22Rv1 (cell line): ENCODE measurements around the gene USP27X.

Experiments
- H3K27ac ChIP-seq: fragments of 450-650 bp; 2 replicates; pipeline ENCODE4 v1.5.1; 2017
- ZFX ChIP-seq: fragments of 450-650 bp; IDR thresholded peaks from 2 replicates; pipeline ENCODE4 v1.6.1; 2017; ENCODE audit warnings: antibody characterized with exemption, borderline replicate concordance
- TF ChIP-seq, protein P1 (sequence below): fragments of 450-650 bp; IDR thresholded peaks from 2 replicates; pipeline ENCODE4 v1.5.1; 2017; ENCODE audit warnings: mild to moderate bottlenecking

The USP27X gene

DNA sequence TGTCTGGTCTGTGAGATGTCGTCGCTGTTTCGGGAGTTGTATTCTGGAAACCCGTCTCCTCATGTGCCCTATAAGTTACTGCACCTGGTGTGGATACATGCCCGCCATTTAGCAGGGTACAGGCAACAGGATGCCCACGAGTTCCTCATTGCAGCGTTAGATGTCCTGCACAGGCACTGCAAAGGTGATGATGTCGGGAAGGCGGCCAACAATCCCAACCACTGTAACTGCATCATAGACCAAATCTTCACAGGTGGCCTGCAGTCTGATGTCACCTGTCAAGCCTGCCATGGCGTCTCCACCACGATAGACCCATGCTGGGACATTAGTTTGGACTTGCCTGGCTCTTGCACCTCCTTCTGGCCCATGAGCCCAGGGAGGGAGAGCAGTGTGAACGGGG is 1.4 kb downstream of the USP27X start:
- TF ChIP-seq, protein P1, sequence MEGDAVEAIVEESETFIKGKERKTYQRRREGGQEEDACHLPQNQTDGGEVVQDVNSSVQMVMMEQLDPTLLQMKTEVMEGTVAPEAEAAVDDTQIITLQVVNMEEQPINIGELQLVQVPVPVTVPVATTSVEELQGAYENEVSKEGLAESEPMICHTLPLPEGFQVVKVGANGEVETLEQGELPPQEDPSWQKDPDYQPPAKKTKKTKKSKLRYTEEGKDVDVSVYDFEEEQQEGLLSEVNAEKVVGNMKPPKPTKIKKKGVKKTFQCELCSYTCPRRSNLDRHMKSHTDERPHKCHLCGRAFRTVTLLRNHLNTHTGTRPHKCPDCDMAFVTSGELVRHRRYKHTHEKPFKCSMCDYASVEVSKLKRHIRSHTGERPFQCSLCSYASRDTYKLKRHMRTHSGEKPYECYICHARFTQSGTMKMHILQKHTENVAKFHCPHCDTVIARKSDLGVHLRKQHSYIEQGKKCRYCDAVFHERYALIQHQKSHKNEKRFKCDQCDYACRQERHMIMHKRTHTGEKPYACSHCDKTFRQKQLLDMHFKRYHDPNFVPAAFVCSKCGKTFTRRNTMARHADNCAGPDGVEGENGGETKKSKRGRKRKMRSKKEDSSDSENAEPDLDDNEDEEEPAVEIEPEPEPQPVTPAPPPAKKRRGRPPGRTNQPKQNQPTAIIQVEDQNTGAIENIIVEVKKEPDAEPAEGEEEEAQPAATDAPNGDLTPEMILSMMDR, result no peak
- no peak for TF ChIP-seq ZFX
- no peak overlapping the region for H3K27ac ChIP-seq

DNA sequence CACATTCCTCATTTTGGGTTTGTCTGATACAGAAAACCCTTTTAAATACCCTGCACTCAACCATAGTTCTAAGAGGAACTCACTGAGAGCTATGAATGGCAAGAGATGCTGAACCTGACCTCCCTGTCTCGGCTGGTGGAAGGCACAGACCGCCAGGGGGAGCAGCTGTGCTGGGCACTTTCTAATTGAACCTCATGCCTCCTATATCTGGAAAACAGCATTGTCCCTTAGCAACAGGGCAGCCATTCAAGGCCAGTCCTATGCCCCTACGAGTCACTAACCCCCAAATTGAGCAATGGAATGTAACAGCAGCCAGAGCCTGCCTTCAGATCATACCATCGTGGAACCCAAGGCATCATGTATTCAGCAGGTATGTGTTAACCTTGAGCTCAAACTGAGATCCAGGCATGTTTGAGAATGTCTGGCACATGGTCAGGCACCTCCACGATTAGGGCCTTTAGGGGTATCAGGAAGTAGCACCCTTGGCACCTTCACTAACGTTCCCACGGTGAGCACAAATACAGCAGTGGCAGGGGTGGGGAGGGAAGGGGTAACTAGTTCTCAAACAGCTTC is 5.1 kb downstream of the USP27X start:
- H3K27ac ChIP-seq, result no peak overlapping the region
- TF ChIP-seq, protein P1, result peak; percentile 82
- no peak for TF ChIP-seq ZFX

DNA sequence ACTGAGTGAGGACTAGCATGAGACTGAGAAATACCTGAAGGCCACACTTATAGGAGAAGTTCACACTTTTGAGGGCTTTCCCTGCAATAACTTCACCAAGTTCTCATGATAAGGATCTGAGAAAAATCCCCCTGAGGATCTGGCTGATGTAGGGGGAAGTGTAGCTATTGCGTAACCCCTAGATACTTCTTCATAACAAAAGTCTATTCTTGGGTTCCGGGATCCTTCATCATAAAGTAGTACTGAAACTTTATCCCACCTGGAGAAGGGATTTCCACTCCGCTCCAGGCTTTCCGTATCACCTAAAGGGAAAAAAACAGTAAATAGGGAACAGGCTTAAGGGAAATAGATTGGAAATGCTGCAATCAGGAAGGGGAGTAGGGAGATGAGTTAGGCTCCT is 13.3 kb downstream of the USP27X start:
- TF ChIP-seq, protein P1, result no peak
- no peak for TF ChIP-seq ZFX

DNA sequence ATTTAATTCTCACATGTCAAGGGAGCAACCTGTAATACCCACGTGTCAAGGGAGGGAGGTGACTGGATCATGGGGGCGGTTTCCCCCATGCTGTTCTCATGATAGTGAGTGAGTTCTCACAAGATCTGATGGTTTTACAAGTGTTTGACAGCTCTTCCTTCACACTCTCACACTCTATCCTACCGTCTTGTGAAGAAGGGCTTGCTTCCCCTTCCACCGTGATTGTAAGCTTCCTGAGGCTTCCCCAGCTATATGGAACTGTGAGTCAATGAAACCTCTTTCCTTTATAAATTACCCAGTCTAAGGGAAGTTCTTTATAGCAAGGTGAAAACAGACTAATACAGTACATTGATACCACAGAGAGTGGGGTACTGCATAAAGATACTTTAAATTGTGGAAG is 17.7 kb downstream of the USP27X start:
- TF ChIP-seq ZFX, result no peak
- TF ChIP-seq, protein P1, result no peak
- no peak overlapping the region for H3K27ac ChIP-seq

More for the DNA sequence above, 13.3 kb downstream of the USP27X start:
- H3K27ac ChIP-seq, result no peak overlapping the region

DNA sequence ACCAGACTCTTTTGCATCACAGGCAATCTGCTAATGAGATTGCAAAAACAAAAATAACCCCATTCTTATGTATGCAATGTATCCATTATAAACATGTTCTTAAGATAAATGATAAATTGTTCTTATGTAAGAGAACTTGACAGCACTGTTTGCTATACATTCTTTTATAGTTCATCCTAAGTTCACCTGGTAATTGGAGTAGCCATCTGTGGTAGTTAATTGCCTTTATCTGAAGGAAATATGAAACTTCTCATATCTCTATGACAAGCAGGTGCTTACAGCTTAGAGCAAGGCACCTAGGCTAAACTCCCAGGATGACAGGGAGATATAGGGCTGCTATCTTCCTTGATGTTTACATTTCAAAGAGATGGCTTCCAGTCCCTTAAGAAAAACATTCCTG is 21.8 kb downstream of the USP27X start:
- TF ChIP-seq, protein P1, result no peak
- H3K27ac ChIP-seq, result no peak overlapping the region

DNA sequence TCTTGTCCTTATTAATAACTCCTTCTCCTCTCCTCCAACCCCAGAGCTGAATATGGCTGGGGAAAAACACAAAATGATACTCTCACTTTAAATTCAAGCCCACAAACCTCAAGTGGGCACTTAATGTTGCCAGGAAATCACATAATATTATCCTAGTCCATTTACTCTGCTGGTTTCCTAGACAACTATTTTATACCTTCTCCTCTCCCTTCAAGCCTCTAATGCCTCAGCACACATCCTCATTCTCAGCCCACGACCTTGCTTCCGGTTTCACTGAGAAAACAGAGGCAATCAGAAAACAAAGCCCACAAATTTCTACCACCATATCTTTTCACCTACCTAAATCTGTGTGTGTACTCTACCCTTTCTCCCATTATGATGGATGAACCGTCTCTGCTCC is 31.1 kb downstream of the USP27X start:
- TF ChIP-seq, protein P1, result no peak
- no peak for TF ChIP-seq ZFX
- H3K27ac ChIP-seq, result no peak overlapping the region

DNA sequence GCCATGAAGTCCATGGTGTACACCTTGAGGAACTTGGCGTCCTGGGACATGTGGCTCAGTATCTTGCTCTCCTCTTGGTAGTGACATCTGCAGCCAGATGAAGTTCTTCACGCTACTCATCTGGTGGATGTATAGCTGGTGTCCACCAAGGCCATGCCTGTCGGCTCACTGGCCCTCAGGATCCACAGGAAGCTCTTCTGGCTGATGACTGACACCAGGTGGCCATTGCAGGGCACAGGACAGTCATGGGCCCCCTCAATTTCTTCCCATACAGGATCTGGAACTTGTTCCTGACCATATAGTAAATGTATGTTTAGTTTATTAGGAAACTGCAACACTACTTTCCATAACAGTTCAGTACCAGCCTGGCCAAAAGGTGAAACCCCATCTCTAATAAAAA is 32.8 kb downstream of the USP27X start:
- no peak overlapping the region for H3K27ac ChIP-seq
- TF ChIP-seq, protein P1, result no peak
- no peak for TF ChIP-seq ZFX
